HEK293 (cell line): Measurements from ENCODE around the gene FBLL1.
A peak's percentile ranks its signal among the peaks of the same experiment; 100 is the strongest.

Experiments used
- CTCF ChIA-PET: fragments of 350-600 bp; formaldehyde crosslinking; extraction: SDS; loops from one replicate; lab custom pipeline; 2021; ENCODE audit warnings: antibody characterized with exemption; lab: Yijun Ruan, JAX
- POLR2A ChIA-PET: fragments of 300-600 bp; formaldehyde crosslinking; extraction: SDS; loops from one replicate; lab custom pipeline; 2020; ENCODE audit warnings: antibody characterized with exemption, inconsistent platforms; lab: Yijun Ruan, JAX
- H3K27ac ChIP-seq: fragments of 200-500 bp; sonication (Bioruptor generic); 2 replicates; pipeline ENCODE4 v1.5.1; 2014; ENCODE audit warnings: low read depth, low read length, control low read depth, inconsistent platforms; ENCODE audit errors: extremely low read depth
- H3K36me3 ChIP-seq, 2 experiments: fragments of 200-500 bp in 1 of 2; sonication (Bioruptor generic) in 1 of 2; 1 replicate in 1 of 2; 2 replicates in 1 of 2; pipeline ENCODE4 v1.5.1; 2014 to 2017; ENCODE audit warnings: inconsistent platforms in 2 of 2, low read length in 2 of 2; ENCODE audit not compliant: control insufficient read depth in 2 of 2, insufficient read depth in 1 of 2
- H3K4me1 ChIP-seq: fragments of 200-500 bp; sonication (Bioruptor generic); 2 replicates; pipeline ENCODE4 v1.5.1; 2014; ENCODE audit warnings: mild to moderate bottlenecking, low read length, inconsistent platforms; ENCODE audit not compliant: control insufficient read depth, insufficient read depth
- H3K4me3 ChIP-seq: 2 replicates; pipeline ENCODE4 v1.5.1; 2011; ENCODE audit warnings: low read depth, mild to moderate bottlenecking, control low read depth, low read length, moderate library complexity
- H3K9me3 ChIP-seq: fragments of 200-500 bp; sonication (Bioruptor generic); 2 replicates; pipeline ENCODE4 v1.5.1; 2014; ENCODE audit warnings: low read depth, low read length, inconsistent platforms; ENCODE audit not compliant: control insufficient read depth, insufficient read depth
- GLIS2 ChIP-seq: fragments of 450-650 bp; formaldehyde crosslinking; IDR thresholded peaks from 2 replicates; pipeline ENCODE4 v1.5.1; 2016; ENCODE audit warnings: missing biosample characterization, missing genetic modification characterization
- INSM2 ChIP-seq: fragments of 450-650 bp; formaldehyde crosslinking; IDR thresholded peaks from 2 replicates; pipeline ENCODE4 v1.5.1; 2016; ENCODE audit warnings: missing biosample characterization, missing genetic modification characterization
- KLF1 ChIP-seq: fragments of 450-650 bp; formaldehyde crosslinking; IDR thresholded peaks from 2 replicates; pipeline ENCODE4 v1.5.1; 2016; ENCODE audit warnings: missing biosample characterization, missing genetic modification characterization
- OSR2 ChIP-seq: fragments of 450-650 bp; formaldehyde crosslinking; IDR thresholded peaks from 2 replicates; pipeline ENCODE4 v1.5.1; 2016; ENCODE audit warnings: missing biosample characterization, missing genetic modification characterization
- SCRT1 ChIP-seq: fragments of 450-650 bp; formaldehyde crosslinking; IDR thresholded peaks from 2 replicates; pipeline ENCODE4 v1.5.1; 2016; ENCODE audit warnings: missing biosample characterization, missing genetic modification characterization, borderline replicate concordance
- SCRT2 ChIP-seq: fragments of 450-650 bp; formaldehyde crosslinking; IDR thresholded peaks from 2 replicates; pipeline ENCODE4 v1.5.1; 2016; ENCODE audit warnings: missing biosample characterization, missing genetic modification characterization
- YY1 ChIP-seq: fragments of 450-650 bp; formaldehyde crosslinking; IDR thresholded peaks from 2 replicates; pipeline ENCODE4 v1.5.1; 2018; ENCODE audit warnings: missing biosample characterization, missing genetic modification characterization
- ZBTB17 ChIP-seq: fragments of 450-650 bp; formaldehyde crosslinking; IDR thresholded peaks from 2 replicates; pipeline ENCODE4 v1.5.1; 2016; ENCODE audit warnings: missing biosample characterization, missing genetic modification characterization
- ZEB2 ChIP-seq: fragments of 450-650 bp; formaldehyde crosslinking; IDR thresholded peaks from 2 replicates; pipeline ENCODE4 v1.5.1; 2016; ENCODE audit warnings: missing biosample characterization, missing genetic modification characterization
- ZFHX2 ChIP-seq: fragments of 450-650 bp; formaldehyde crosslinking; conservative IDR thresholded peaks from 2 replicates; pipeline ENCODE4 v1.5.1; 2016; ENCODE audit warnings: missing biosample characterization, missing genetic modification characterization
- ZNF10 ChIP-seq: fragments of 450-650 bp; formaldehyde crosslinking; IDR thresholded peaks from 2 replicates; pipeline ENCODE4 v1.5.1; 2017; ENCODE audit warnings: missing biosample characterization, missing genetic modification characterization
- ZNF16 ChIP-seq: fragments of 450-650 bp; formaldehyde crosslinking; IDR thresholded peaks from 2 replicates; pipeline ENCODE4 v1.5.1; 2016; ENCODE audit warnings: low read depth, missing biosample characterization, missing genetic modification characterization
- ZNF202 ChIP-seq: fragments of 450-650 bp; formaldehyde crosslinking; IDR thresholded peaks from 2 replicates; pipeline ENCODE4 v1.5.1; 2016; ENCODE audit warnings: missing biosample characterization, missing genetic modification characterization, borderline replicate concordance
- ZNF335 ChIP-seq: fragments of 450-650 bp; formaldehyde crosslinking; conservative IDR thresholded peaks from 2 replicates; pipeline ENCODE4 v1.5.1; 2016; ENCODE audit warnings: missing biosample characterization, missing genetic modification characterization
- ZNF341 ChIP-seq: fragments of 450-650 bp; formaldehyde crosslinking; IDR thresholded peaks from 2 replicates; pipeline ENCODE4; 2016; ENCODE audit warnings: low read depth, missing biosample characterization, missing genetic modification characterization
- ZNF394 ChIP-seq: fragments of 450-650 bp; formaldehyde crosslinking; IDR thresholded peaks from 2 replicates; pipeline ENCODE4 v1.5.1; 2016; ENCODE audit warnings: missing biosample characterization, missing genetic modification characterization, mild to moderate bottlenecking, moderate library complexity, borderline replicate concordance
- ZNF404 ChIP-seq: fragments of 450-650 bp; formaldehyde crosslinking; IDR thresholded peaks from 2 replicates; pipeline ENCODE4 v1.5.1; 2017; ENCODE audit warnings: missing biosample characterization, missing genetic modification characterization
- ZNF530 ChIP-seq: fragments of 450-650 bp; formaldehyde crosslinking; IDR thresholded peaks from 2 replicates; pipeline ENCODE4 v1.5.1; 2016; ENCODE audit warnings: low read depth, missing biosample characterization, missing genetic modification characterization
- ZNF670 ChIP-seq: fragments of 450-650 bp; formaldehyde crosslinking; IDR thresholded peaks from 2 replicates; pipeline ENCODE4 v1.5.1; 2016; ENCODE audit warnings: missing biosample characterization, missing genetic modification characterization, low read depth
- TF ChIP-seq, protein P1 (sequence below): fragments of 450-650 bp; formaldehyde crosslinking; optimal IDR thresholded peaks from 2 replicates; pipeline ENCODE3; 2016; ENCODE audit warnings: missing biosample characterization, mild to moderate bottlenecking, missing genetic modification characterization

Gene FBLL1

GRCh38 chr5:168525856-168526255 is 3.2 kb upstream of the FBLL1 start (continued):
- TF ChIP-seq ZNF530 (tag by site-specific recombination) (no peak), ZBTB17 (tag by site-specific recombination) (no peak)

- TF ChIP-seq, protein P1, sequence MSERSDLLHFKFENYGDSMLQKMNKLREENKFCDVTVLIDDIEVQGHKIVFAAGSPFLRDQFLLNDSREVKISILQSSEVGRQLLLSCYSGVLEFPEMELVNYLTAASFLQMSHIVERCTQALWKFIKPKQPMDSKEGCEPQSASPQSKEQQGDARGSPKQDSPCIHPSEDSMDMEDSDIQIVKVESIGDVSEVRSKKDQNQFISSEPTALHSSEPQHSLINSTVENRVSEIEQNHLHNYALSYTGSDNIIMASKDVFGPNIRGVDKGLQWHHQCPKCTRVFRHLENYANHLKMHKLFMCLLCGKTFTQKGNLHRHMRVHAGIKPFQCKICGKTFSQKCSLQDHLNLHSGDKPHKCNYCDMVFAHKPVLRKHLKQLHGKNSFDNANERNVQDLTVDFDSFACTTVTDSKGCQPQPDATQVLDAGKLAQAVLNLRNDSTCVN (tag by site-specific recombination): no peak
- peak; percentile 91 for TF ChIP-seq ZNF10
- TF ChIP-seq, all 188 proteins: peak for 1
- no peaks in the 10 kb centered on the region for H3K4me1 ChIP-seq
- peaks cover 0 to 4% of the 10 kb centered on the region in 2 experiments; a peak in 1 of 3 replicates for H3K36me3 ChIP-seq
- H3K9me3 ChIP-seq: no peaks in the 10 kb centered on the region
- ChIA-PET POLR2A (interaction anchor here (0.6 kb wide), 1 partner anchor 33 kb away, joined by 7 read pairs; no protein-coding TSS in a partner anchor), CTCF (interaction anchor here (0.9 kb wide), 1 partner anchor 13 kb away, joined by 3 read pairs; no protein-coding TSS in a partner anchor)
- H3K27ac ChIP-seq: no peak overlapping the region
- H3K4me3 ChIP-seq: no peak overlapping the region
These were observed 1.3 kb upstream of the FBLL1 start for GRCh38 chr5:168527756-168528295.

GRCh38 chr5:168529374-168530234 is 499 bp downstream of the FBLL1 start:
- Histone ChIP-seq H3K27ac (no peak overlapping the region), H3K36me3 (no peaks in the 10 kb centered on the region), H3K9me3 (no peaks in the 10 kb centered on the region), H3K4me3 (peak overlapping the region; percentile 39), H3K4me1 (no peaks in the 10 kb centered on the region)
- no peak for TF ChIP-seq ZNF404 (tag by site-specific recombination)
- TF ChIP-seq KLF1: 0 out of 2 replicates have a peak, but pooled peaks have one; percentile 21
- peak; percentile 2; the same call in 1 of the 2 replicates for TF ChIP-seq ZNF335 (tag by site-specific recombination)
- TF ChIP-seq, protein P1 (tag by site-specific recombination): peak; percentile 30
- no peak for TF ChIP-seq ZNF670 (tag by site-specific recombination)
- TF ChIP-seq ZNF202 (tag by site-specific recombination): 0 out of 2 replicates have a peak, but pooled peaks have one; percentile 27
- peak; percentile 22 for TF ChIP-seq ZFHX2 (tag by site-specific recombination)
- peak; percentile 42; the same call in 1 of the 2 replicates for TF ChIP-seq ZNF341 (tag by site-specific recombination)
- CTCF ChIA-PET: no interaction called here
- POLR2A ChIA-PET: no interaction called here

DNA sequence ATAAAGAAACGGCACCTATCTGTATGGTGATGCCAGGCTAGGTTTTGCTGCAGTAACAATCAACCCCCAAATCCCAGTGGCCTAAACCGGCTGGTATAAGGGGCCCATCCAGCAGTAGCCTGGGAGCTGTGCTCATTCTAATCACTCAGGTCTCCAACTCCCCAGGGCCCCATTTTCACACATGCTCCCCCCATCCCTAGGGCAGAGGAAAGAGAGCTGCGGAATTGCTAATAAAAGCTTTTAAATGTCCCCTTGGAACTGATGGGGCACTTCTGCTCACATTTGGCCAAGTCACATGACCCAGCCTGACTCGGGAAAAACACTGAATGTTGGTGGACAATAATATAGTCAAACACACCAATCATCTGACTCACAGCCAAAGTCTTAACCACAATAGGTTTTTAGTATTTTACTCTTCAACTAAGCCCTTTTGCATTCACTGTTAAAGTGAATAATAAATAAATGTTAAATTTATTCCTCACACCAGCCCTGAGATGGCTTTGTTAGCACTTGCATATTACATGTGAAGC is 1.6 kb downstream of the FBLL1 start:
- CTCF ChIA-PET: no interaction called here
- Histone ChIP-seq H3K4me1 (no peaks in the 10 kb centered on the region), H3K27ac (no peak overlapping the region), H3K4me3 (no peak overlapping the region), H3K9me3 (no peaks in the 10 kb centered on the region), H3K36me3 (no peaks in the 10 kb centered on the region)
- POLR2A ChIA-PET: no interaction called here
- TF ChIP-seq ZEB2 (tag by site-specific recombination) (no peak), YY1 (no peak), INSM2 (no peak), ZNF394 (tag by site-specific recombination) (no peak), OSR2 (tag by site-specific recombination) (no peak), GLIS2 (tag by site-specific recombination) (no peak), ZNF16 (tag by site-specific recombination) (no peak), SCRT2 (tag by site-specific recombination) (no peak), SCRT1 (tag by site-specific recombination) (no peak)
